Measurements from ENCODE around the gene BCAT1. TPM values are rescaled to one million over a fixed set of nuclear protein-coding genes. Genes with fewer than 3 reads are reported as not detected.

BCAT1 gene
- total RNA-seq, 1 experiment from 2014 or later = 107 TPM

- H3K27ac ChIP-seq = peak overlapping the region; percentile 50
- H3K4me3 ChIP-seq = no peak overlapping the region
- peaks cover 7% of the 10 kb centered on the region; the same call in 1 of the 2 replicates for H3K9me3 ChIP-seq (replicated peaks)
- no peaks in the 10 kb centered on the region for H3K27me3 ChIP-seq (replicated peaks)
- peak; percentile 62 to 74 for DNase-seq (ENCODE audit: low read depth in 1 of 2, low spot score in 2 of 2)
- H3K36me3 ChIP-seq = peaks cover 18% of the 10 kb centered on the region
- H3K4me1 ChIP-seq (replicated peaks) = peaks cover 52% of the 10 kb centered on the region
These were observed 39.2 kb downstream of the BCAT1 start for GRCh38 chr12:24909667-24910066.

- H3K36me3 ChIP-seq = peaks cover 23% of the 10 kb centered on the region
- no peak for DNase-seq (ENCODE audit: low read depth in 1 of 2, low spot score in 2 of 2)
- peaks cover 7% of the 10 kb centered on the region; the same call in 1 of the 2 replicates for H3K9me3 ChIP-seq (replicated peaks)
- H3K4me3 ChIP-seq = no peak overlapping the region
- H3K27me3 ChIP-seq (replicated peaks) = no peaks in the 10 kb centered on the region
- H3K27ac ChIP-seq = no peak overlapping the region
- H3K4me1 ChIP-seq (replicated peaks) = peaks cover 40% of the 10 kb centered on the region
These were observed 41.4 kb downstream of the BCAT1 start for GRCh38 chr12:24907464-24907863.

GRCh38 chr12:24906141-24906540, 42.8 kb downstream of the BCAT1 start:
- H3K4me1 ChIP-seq (replicated peaks) = peaks cover 38% of the 10 kb centered on the region
- H3K27ac ChIP-seq = no peak overlapping the region
- H3K4me3 ChIP-seq = no peak overlapping the region
- H3K36me3 ChIP-seq = peaks cover 28% of the 10 kb centered on the region
- no peaks in the 10 kb centered on the region for H3K27me3 ChIP-seq (replicated peaks)
- H3K9me3 ChIP-seq (replicated peaks) = peaks cover 7% of the 10 kb centered on the region; the same call in 1 of the 2 replicates
- no peak for DNase-seq (ENCODE audit: low read depth in 1 of 2, low spot score in 2 of 2)

GRCh38 chr12:24905431-24905830, 43.5 kb downstream of the BCAT1 start:
- no peak for DNase-seq (ENCODE audit: low read depth in 1 of 2, low spot score in 2 of 2)
- H3K4me1 ChIP-seq (replicated peaks) = peaks cover 38% of the 10 kb centered on the region
- H3K4me3 ChIP-seq = no peak overlapping the region
- no peaks in the 10 kb centered on the region for H3K27me3 ChIP-seq (replicated peaks)
- H3K36me3 ChIP-seq = peaks cover 28% of the 10 kb centered on the region
- no peak overlapping the region for H3K27ac ChIP-seq
- peaks cover 7% of the 10 kb centered on the region; the same call in 1 of the 2 replicates for H3K9me3 ChIP-seq (replicated peaks)

- peaks cover 6% of the 10 kb centered on the region; the same call in 1 of the 2 replicates for H3K9me3 ChIP-seq (replicated peaks)
- peaks cover 37% of the 10 kb centered on the region for H3K4me1 ChIP-seq (replicated peaks)
- no peak for DNase-seq (ENCODE audit: low read depth in 1 of 2, low spot score in 2 of 2)
- peaks cover 30% of the 10 kb centered on the region for H3K36me3 ChIP-seq
- H3K27ac ChIP-seq = no peak overlapping the region
- H3K4me3 ChIP-seq = no peak overlapping the region
- H3K27me3 ChIP-seq (replicated peaks) = no peaks in the 10 kb centered on the region
These were observed 44.0 kb downstream of the BCAT1 start for GRCh38 chr12:24904871-24905270.

- no peaks in the 10 kb centered on the region for H3K27me3 ChIP-seq (replicated peaks)
- H3K9me3 ChIP-seq (replicated peaks) = no peaks in the 10 kb centered on the region
- H3K4me3 ChIP-seq = no peak overlapping the region
- H3K27ac ChIP-seq = no peak overlapping the region
- peaks cover 29% of the 10 kb centered on the region for H3K36me3 ChIP-seq
- peaks cover 32% of the 10 kb centered on the region for H3K4me1 ChIP-seq (replicated peaks)
- DNase-seq (ENCODE audit: low read depth in 1 of 2, low spot score in 2 of 2) = no peak
These were observed 45.4 kb downstream of the BCAT1 start for GRCh38 chr12:24903329-24904088.

- Histone ChIP-seq H3K4me1 (replicated peaks) (peaks cover 32% of the 10 kb centered on the region), H3K9me3 (replicated peaks) (no peaks in the 10 kb centered on the region), H3K27me3 (replicated peaks) (no peaks in the 10 kb centered on the region), H3K36me3 (peaks cover 29% of the 10 kb centered on the region), H3K4me3 (no peak overlapping the region), H3K27ac (no peak overlapping the region)
- no peak for DNase-seq (ENCODE audit: low read depth in 1 of 2, low spot score in 2 of 2)
These were observed 46.2 kb downstream of the BCAT1 start for GRCh38 chr12:24902511-24903328.

- Histone ChIP-seq H3K36me3 (peaks cover 29% of the 10 kb centered on the region), H3K27ac (peak overlapping the region; percentile 43), H3K4me1 (replicated peaks) (peaks cover 32% of the 10 kb centered on the region), H3K9me3 (replicated peaks) (no peaks in the 10 kb centered on the region), H3K4me3 (no peak overlapping the region), H3K27me3 (replicated peaks) (no peaks in the 10 kb centered on the region)
- no peak for DNase-seq (ENCODE audit: low read depth in 1 of 2, low spot score in 2 of 2)
These were observed 47.1 kb downstream of the BCAT1 start for GRCh38 chr12:24901576-24902461.

GRCh38 chr12:24900196-24900595, 48.7 kb downstream of the BCAT1 start:
- peaks cover 24% of the 10 kb centered on the region for H3K36me3 ChIP-seq
- H3K4me1 ChIP-seq (replicated peaks) = peaks cover 22% of the 10 kb centered on the region
- no peak for DNase-seq (ENCODE audit: low read depth in 1 of 2, low spot score in 2 of 2)
- H3K27me3 ChIP-seq (replicated peaks) = no peaks in the 10 kb centered on the region
- H3K27ac ChIP-seq = peak overlapping the region; percentile 43
- H3K9me3 ChIP-seq (replicated peaks) = no peaks in the 10 kb centered on the region
- no peak overlapping the region for H3K4me3 ChIP-seq

- Histone ChIP-seq H3K27ac (no peak overlapping the region), H3K9me3 (replicated peaks) (no peaks in the 10 kb centered on the region), H3K4me1 (replicated peaks) (peaks cover 25% of the 10 kb centered on the region), H3K36me3 (peaks cover 24% of the 10 kb centered on the region), H3K4me3 (no peak overlapping the region), H3K27me3 (replicated peaks) (no peaks in the 10 kb centered on the region)
- no peak for DNase-seq (ENCODE audit: low read depth in 1 of 2, low spot score in 2 of 2)
These were observed 49.3 kb downstream of the BCAT1 start for GRCh38 chr12:24899503-24900075.

GRCh38 chr12:24898606-24899005, 50.3 kb downstream of the BCAT1 start:
- DNase-seq (ENCODE audit: low read depth in 1 of 2, low spot score in 2 of 2) = no peak
- H3K4me1 ChIP-seq (replicated peaks) = peaks cover 25% of the 10 kb centered on the region

GRCh38 chr12:24898185-24898584, 50.7 kb downstream of the BCAT1 start:
- H3K9me3 ChIP-seq (replicated peaks) = no peaks in the 10 kb centered on the region
- no peak for DNase-seq (ENCODE audit: low read depth in 1 of 2, low spot score in 2 of 2)
- no peaks in the 10 kb centered on the region for H3K27me3 ChIP-seq (replicated peaks)
- no peak overlapping the region for H3K4me3 ChIP-seq
- H3K36me3 ChIP-seq = peaks cover 28% of the 10 kb centered on the region
- no peak overlapping the region for H3K27ac ChIP-seq
- H3K4me1 ChIP-seq (replicated peaks) = peaks cover 25% of the 10 kb centered on the region

More at GRCh38 chr12:24898606-24899005, 50.3 kb downstream of the BCAT1 start:
- no peak overlapping the region for H3K27ac ChIP-seq
- no peak overlapping the region for H3K4me3 ChIP-seq
- H3K9me3 ChIP-seq (replicated peaks) = no peaks in the 10 kb centered on the region
- peaks cover 28% of the 10 kb centered on the region for H3K36me3 ChIP-seq
- no peaks in the 10 kb centered on the region for H3K27me3 ChIP-seq (replicated peaks)

GRCh38 chr12:24896171-24896570, 52.7 kb downstream of the BCAT1 start:
- H3K4me1 ChIP-seq (replicated peaks) = peaks cover 17% of the 10 kb centered on the region
- no peak for DNase-seq (ENCODE audit: low read depth in 1 of 2, low spot score in 2 of 2)

More at GRCh38 chr12:24896171-24896570, 52.7 kb downstream of the BCAT1 start:
- Histone ChIP-seq H3K27me3 (replicated peaks) (no peaks in the 10 kb centered on the region), H3K4me3 (no peak overlapping the region), H3K27ac (no peak overlapping the region), H3K36me3 (peaks cover 27% of the 10 kb centered on the region), H3K9me3 (replicated peaks) (no peaks in the 10 kb centered on the region)
